Spleen (tissue), 7 donors: ENCODE measurements around the gene DMWD.

Experiments used
- CTCF ChIP-seq, 11 experiments: fragments of 200-600 bp in 7 of 11; fragments of 450-650 bp in 4 of 11; sonication (generic) in 4 of 11; IDR thresholded peaks in 8 of 11; conservative IDR thresholded peaks in 3 of 11; 1 replicate in 7 of 11; 2 replicates in 4 of 11; pipeline versions ENCODE4 v1.4.0 to v1.8.0; 2016 to 2021; ENCODE audit warnings: antibody characterized with exemption in 11 of 11, inconsistent platforms in 4 of 11, mild to moderate bottlenecking in 1 of 11
- POLR2A ChIP-seq, 3 donors: fragments of 450-650 bp; IDR thresholded peaks; one replicate each; pipeline ENCODE4 v1.5.1; 2017; ENCODE audit warnings: antibody characterized with exemption in 3 of 3, mild to moderate bottlenecking in 1 of 3
- POLR2AphosphoS5 ChIP-seq, 3 donors: sonication (generic); formaldehyde crosslinking; IDR thresholded peaks; one replicate each; pipeline ENCODE4 v1.5.1; 2017; ENCODE audit warnings: antibody characterized with exemption in 3 of 3
- donor health status: DM: no; HTN: no; CAD: no; lungs with moderate emphysema.
- donor health status: DM: no; HTN: no; CAD: no.
- donor health status: DM: no; HTN: no; CAD: no.

DNA sequence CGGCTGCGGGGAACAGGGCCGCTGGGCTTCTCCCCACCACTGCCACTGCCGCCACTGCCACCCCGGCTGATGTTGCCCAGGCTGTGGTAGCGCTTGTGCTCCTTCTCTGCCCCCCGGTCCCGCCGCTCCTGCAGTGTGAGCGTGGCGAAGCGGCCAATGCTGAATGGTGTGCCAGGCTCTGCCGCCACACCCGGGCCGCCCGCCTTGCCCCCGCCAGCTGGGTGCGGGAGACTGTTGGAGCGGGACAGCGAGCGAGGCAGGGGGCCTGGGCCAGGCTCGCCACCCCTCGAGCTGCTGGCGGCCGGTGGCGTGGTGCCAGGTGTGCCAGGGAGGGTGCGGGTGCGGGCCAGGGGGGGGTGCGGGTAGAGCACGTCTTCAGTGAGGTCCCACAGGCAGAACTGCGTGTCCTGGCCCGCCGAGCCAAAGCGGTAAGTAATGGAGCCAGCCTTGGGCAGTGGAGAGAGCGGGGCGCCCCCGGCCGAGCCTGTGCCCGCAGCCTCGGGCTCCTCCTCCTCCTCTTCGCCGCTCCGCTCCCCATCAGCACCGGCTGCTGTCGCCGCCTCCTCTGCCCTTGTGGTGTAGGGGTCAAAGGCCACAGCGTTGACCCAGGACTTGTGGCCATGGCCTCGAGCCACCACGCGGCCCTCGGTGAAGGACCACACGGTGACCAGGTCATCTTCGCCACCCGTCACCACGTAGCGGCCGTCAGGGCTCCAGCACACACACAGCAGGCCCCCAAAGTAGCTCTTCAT lies 6.7 kb downstream of the DMWD start:
- no peak for TF ChIP-seq CTCF (IDR thresholded peaks at IDR 0.05 in 8 of 11, conservative IDR thresholded peaks at IDR 0.05 in 3 of 11)
- TF ChIP-seq POLR2AphosphoS5 (IDR thresholded peaks at IDR 0.05), result peak in 1 of 3 donors; percentile 41
- TF ChIP-seq POLR2A (IDR thresholded peaks at IDR 0.05), result no peak
